ENCODE measurements around the gene PDLIM7. TPM values are rescaled to one million over a fixed set of nuclear protein-coding genes. Genes with fewer than 3 reads are reported as not detected.

The PDLIM7 gene
- total RNA-seq, 1 donor from 2014 or later: 35.1 TPM

- ATAC-seq (no peak), DNase-seq (no peak)
- intact Hi-C loops (cut with micrococcal nuclease): no loop called here
Measured at GRCh38 chr5:177526791-177527190, 29.4 kb upstream of the PDLIM7 start.

DNA sequence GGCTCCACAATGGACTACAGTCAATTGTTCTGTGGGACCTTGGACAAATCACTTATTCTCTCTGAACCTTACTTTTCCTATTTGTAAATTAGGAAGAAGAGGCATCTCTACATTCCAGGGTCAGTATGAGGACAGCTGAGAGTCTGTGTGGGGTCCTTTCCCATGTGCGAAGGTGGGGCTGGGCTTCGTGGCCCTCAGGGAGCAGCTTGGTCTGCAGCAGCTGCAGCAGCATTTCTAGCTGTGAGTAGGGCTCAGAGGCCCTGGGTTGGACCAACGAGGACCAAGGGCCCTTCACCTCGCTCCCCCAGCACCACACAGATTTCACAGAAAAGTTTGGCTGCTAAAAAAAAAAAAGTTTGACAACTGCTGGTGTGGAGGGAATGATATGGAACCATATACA is 28.8 kb upstream of the PDLIM7 start:
- DNase-seq (peak; percentile 11), ATAC-seq (no peak)
- intact Hi-C loops (cut with micrococcal nuclease): no loop called here

- ATAC-seq: peak; percentile 76
- DNase-seq: peak; percentile 54
- intact Hi-C loops (cut with micrococcal nuclease): no loop called here
Measured at GRCh38 chr5:177524941-177525655, 27.7 kb upstream of the PDLIM7 start.

GRCh38 chr5:177524539-177524900 is 27.1 kb upstream of the PDLIM7 start:
- ATAC-seq (peak; percentile 11), DNase-seq (peak; percentile 18)
- intact Hi-C loops (cut with micrococcal nuclease): no loop called here

DNA sequence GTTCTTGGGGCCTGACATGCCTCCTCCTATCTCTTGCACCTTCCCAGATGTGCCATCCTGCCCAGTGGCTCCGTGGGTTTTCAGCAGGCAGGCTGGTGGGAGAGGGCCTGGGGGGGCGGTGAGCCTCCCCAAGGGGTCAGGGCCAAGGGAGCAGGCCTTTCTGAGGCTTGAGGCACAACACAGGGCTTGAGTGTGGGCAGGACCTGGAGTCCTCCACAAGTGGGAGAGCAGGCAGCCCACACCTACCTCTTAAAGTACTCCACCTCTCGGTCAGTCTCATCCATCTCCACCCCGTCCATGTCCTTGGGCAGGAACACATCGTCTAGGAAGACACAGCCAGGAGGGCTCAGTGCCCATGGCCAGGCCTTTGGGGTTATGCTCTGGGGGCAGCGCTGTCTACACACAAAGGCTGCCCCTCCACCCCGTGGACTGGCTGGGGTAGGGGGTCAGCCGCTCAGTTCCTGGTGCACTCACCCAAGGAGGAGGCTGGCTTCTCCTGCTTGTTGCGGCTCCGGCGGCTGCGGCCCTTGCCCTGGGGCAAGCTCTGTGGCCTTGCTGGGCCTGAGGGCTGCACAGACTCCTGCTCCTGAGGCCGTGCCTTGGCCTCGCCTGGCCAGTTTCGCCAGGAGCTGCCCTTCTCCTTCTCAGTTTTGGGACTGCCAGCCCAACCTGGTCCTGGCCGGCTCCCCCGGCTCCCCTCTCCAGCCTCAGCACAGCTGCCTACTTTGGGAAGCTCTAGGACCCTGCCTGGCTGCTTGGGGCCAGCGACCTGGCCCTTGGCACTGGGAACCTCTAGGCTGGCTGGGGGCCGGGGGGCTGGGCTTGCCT is 26.5 kb upstream of the PDLIM7 start:
- DNase-seq: peak; percentile 24
- ATAC-seq: no peak
- intact Hi-C loops (cut with micrococcal nuclease): no loop called here

GRCh38 chr5:177520916-177521513 is 23.6 kb upstream of the PDLIM7 start:
- intact Hi-C loops (cut with micrococcal nuclease): no loop called here
- DNase-seq: peak; percentile 11
- ATAC-seq: no peak

DNA sequence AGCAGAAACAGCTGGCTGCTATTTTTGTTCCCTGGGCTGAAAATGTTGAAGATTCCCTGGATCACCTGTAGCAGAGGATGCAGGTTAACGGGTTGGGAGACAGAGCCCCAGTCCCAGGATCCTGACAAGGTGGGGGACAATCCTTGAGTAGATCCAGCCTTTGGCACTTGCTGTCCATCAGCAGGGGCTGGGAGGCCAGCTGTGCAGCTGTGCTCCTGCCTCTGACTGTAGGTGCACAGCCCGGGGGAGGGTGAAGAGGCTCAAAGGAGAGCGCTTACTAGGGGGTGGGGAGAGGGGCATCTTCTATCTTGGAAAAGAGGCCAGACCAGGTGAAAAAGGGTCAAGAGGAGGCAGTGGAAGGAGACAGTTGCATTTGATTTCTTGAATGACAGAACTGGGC is 22.9 kb upstream of the PDLIM7 start:
- intact Hi-C loops (cut with micrococcal nuclease): no loop called here
- ATAC-seq (no peak), DNase-seq (peak; percentile 18)

DNA sequence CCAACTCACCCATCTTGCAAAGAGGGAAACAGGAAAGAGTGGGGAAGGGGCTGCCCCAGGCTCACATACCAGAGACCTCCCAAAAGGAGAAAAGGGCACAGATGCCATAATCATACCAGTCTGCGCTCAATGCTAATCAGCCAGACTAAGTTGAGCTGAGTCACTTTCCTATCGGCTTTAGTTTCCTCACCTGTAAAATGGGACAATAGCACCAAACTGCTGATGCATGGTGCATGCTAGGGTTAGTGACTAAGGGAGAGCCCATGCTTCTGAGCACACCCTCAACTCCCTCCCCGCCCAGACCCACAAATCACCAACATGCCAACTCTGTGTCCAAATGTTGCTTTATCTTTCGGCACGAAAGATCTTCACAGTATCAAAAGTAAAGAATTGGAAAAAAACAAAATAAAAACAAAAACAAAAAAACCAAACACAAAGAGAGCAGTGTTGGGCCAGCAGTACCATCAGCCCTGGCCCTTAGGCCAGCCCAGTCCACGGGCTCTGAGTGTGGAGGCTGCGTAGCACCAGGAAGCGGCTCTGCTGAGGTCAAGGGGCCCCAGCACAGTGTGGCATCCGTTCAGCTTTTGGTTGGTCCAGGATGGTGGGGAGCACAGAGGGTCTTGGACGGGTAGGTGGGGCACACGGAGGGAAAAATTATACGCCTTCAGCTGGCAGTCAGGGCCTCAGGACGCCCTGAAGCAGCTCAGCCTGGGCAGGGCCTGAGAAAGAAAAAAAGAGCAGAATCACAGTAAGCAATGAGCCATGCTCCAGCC is 22.2 kb upstream of the PDLIM7 start:
- ATAC-seq (no peak), DNase-seq (peak; percentile 23)
- intact Hi-C loops (cut with micrococcal nuclease): no loop called here

DNA sequence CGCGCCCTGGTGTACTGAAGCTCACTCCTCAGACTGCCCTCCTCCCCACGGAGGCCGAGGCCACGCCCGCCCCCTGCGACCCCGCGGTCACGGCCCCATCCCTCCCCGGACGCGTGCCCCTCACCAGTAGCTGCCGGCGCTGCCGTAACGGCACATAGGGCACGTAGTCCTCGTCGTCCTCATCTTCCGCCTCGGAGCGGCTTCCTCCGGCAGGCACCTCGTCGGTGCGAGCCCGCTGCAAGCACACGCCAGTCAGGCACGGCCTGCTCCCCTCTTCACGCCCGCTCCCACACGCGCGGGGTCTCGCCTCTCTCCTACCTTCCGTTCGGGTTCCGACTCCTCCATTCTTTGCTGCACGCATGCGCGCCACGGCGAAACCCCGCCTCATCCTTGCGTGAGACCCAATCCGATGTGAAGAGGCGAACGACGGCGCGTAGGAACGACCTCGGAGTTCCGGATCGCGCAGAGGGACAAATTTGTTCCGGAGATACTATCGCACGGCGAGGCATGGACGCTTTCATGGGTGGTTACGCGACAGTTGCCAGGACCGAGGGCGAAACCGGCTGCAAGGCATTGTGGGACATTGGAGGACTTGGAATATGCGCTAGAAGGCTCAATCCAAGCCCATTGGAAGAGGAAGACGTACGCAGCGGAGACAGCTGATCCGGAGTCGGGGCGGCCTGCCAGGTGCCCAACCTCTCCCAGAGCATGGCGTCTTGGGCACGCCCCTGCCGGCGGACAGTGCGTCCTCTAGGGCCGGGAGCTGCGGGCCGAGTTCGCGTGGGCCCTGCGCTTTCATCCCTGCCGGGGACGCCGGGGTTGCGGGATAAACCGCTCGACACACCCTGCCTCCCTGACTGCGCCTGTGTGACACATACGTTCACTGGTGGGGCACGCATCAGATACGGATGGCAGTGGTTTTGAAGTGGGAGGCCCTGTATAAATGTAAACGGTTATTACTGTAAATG is 19.5 kb upstream of the PDLIM7 start, which contains the start of gene DDX41:
Gene DDX41, minus strand, starts transcription at position 361 of the 968 bp plus-strand sequence. Its CDS starts 16 bp downstream, at position 345.
- intact Hi-C loops (cut with micrococcal nuclease): no loop called here
- DNase-seq: peak; percentile 97
- peak; percentile 95 for ATAC-seq

DNA sequence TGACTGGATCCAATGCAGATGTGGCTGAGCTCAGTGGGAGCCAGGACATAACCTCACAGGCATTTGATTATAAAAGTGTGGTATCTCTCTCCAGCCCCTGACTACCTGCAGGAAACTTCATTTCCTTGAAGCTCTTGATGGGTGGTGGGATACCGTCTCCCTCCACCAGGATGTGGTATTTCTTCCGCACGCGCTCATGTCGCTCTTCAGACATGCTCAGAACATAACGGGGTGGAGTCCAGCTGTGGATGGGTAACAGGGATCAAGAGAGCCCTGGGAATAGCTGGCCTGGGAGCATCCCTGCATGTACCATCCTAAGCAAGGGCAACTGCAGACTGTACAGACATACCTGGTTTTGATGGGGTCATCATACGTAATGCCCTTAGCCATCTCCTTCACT is 18.2 kb upstream of the PDLIM7 start:
- DNase-seq: no peak
- ATAC-seq: no peak
- intact Hi-C loops (cut with micrococcal nuclease): no loop called here

- intact Hi-C loops (cut with micrococcal nuclease): no loop called here
- no peak for ATAC-seq
- no peak for DNase-seq
Measured at GRCh38 chr5:177514541-177514940, 17.1 kb upstream of the PDLIM7 start.

- no peak for ATAC-seq
- DNase-seq: no peak
- intact Hi-C loops (cut with micrococcal nuclease): no loop called here
Measured at GRCh38 chr5:177513500-177513899, 16.1 kb upstream of the PDLIM7 start.

DNA sequence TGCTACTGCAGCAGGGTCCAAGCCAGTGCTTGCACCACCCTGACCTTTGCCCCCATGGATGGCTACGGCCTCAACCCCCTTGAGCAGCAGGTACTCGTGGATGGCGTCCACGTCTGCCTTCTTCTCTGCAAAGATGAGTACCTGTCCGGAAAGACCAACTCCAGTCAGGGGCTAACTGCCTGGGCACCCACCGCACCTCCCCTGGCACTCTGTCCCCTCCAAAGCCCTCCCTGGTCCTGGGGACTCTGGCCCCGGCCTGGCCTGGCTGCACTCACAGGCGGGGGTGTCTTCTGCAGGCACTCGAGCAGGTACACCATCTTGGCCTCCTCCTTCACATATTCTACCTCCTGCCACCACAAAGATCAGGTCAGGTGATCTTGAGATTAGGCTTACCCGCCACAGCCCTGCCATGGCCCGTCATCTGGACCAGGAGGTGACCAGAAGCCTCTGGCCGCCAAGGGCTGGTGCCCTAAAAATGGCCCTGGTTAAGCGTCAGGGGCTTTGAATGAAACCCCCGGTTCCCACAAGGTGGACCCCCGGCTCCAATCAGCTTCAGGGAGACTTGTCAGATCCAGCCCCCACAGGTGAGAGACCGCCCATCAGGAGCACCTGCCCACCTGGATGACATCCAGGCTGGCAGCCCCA is 15.5 kb upstream of the PDLIM7 start:
- intact Hi-C loops (cut with micrococcal nuclease): no loop called here

GRCh38 chr5:177511796-177512675 is 14.6 kb upstream of the PDLIM7 start:
- ATAC-seq (no peak), DNase-seq (no peak)
- intact Hi-C loops (cut with micrococcal nuclease): no loop called here

More for the DNA sequence above, 15.5 kb upstream of the PDLIM7 start:
- ATAC-seq (no peak), DNase-seq (no peak)

- DNase-seq (no peak), ATAC-seq (no peak)
- intact Hi-C loops (cut with micrococcal nuclease): no loop called here
Measured at GRCh38 chr5:177511181-177511580, 13.8 kb upstream of the PDLIM7 start.

- intact Hi-C loops (cut with micrococcal nuclease): no loop called here
- ATAC-seq: peak; percentile 6
- no peak for DNase-seq
Measured at GRCh38 chr5:177510567-177511053, 13.2 kb upstream of the PDLIM7 start.
